ENCODE results near the gene NEFH.
A peak's percentile ranks its signal among the peaks of the same experiment; 100 is the strongest.
"Not testable (repeated sequence)": the region's sequence is repeated elsewhere in the genome, so short reads cannot be mapped to it uniquely, and the experiment has no call there.

The NEFH gene

GRCh38 chr22:29463629-29464028 lies 16.4 kb upstream of the NEFH start:
- FAIRE-seq, result no peak

- no peak for FAIRE-seq
These were observed 15.4 kb upstream of the NEFH start for GRCh38 chr22:29464581-29464980.

DNA sequence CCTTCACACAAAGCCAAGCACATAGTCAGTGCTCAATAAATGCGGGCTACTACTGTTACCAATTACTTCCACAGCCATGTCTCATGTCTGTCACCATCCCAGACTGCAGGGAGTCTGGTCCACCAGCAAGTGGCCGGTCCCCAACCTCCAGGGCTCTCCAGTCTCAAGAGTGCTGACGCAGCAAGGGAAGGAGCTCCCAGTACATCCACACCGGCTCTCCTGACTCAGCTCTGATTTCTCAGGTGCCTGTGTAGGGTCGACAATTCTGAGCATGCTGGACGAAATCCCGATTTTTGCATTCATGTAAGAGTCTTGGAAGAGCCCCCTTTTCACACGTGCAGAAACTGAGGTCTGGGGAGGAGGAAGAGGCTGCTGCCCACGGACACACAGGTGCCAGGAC lies 10.3 kb upstream of the NEFH start:
- no peak for FAIRE-seq

DNA sequence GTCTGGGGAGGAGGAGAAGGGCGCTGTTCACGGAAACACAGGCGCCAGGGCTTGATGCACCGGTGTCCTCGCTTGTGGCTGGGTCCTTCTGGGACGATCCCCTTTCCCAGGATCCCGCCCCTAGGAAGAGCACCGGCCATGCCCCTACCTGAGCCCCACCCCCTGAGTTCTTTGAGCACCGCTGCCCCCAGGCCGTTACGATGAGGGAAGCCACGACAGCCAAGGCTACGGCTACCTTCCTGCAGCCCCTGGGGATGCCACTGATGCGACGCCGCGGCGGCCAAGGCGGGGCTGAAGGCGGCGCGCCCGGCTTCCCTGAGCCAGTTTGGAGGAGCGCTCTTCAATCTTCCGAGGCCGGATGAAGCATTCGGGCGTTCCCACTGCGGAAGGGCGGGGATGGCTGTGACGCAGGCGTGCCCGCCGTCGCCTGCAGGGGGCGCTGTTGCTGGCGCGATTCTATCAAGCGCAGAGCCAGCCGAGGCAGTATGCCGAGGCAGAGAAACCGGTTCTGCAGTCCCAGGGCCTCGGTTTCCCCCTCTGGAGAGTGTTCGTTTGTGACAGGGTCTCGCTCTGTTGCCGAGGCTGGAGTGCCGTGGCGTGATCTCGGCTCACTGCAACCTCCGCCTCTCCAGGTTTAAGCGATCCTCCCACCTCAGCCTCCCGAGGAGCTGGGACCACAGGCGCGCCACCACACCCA lies 9.7 kb upstream of the NEFH start:
- no peak for FAIRE-seq

GRCh38 chr22:29473001-29473400 lies 7.0 kb upstream of the NEFH start:
- FAIRE-seq, result no peak

- no peak for FAIRE-seq
These were observed 4.5 kb upstream of the NEFH start for GRCh38 chr22:29475550-29475949.

DNA sequence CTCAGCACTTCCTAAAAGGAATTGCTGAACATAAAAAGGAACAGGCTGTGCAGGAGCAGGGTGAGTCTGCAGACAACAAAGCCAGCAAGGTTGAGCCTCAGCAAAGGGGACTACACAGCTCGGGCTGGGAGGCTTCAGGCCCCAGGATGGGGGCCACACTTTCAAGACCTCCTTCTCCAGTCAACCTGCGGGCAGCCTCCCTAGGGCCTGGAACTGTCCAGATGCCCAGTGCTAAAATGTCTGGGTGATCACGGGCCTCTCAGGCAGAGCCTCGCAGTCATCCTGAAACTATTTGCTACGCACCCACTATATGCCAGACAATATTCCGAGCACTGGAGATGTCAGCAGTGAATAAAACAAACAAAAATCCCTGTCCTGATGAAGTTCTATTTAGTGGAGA lies 3.9 kb upstream of the NEFH start:
- no peak for FAIRE-seq

- no peak for FAIRE-seq
These were observed 2.2 kb upstream of the NEFH start for GRCh38 chr22:29477723-29478318.

GRCh38 chr22:29478326-29479276 lies 1.4 kb upstream of the NEFH start:
- no peak for FAIRE-seq

DNA sequence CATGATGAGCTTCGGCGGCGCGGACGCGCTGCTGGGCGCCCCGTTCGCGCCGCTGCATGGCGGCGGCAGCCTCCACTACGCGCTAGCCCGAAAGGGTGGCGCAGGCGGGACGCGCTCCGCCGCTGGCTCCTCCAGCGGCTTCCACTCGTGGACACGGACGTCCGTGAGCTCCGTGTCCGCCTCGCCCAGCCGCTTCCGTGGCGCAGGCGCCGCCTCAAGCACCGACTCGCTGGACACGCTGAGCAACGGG lies 169 bp downstream of the NEFH start:
- FAIRE-seq, result no peak

GRCh38 chr22:29480512-29481264 lies 670 bp downstream of the NEFH start:
- FAIRE-seq, result no peak

- FAIRE-seq, result no peak
These were observed 1.4 kb downstream of the NEFH start for GRCh38 chr22:29481265-29482000.

GRCh38 chr22:29482253-29482652 lies 2.2 kb downstream of the NEFH start:
- no peak for FAIRE-seq

GRCh38 chr22:29482726-29483125 lies 2.7 kb downstream of the NEFH start:
- FAIRE-seq, result no peak

- no peak for FAIRE-seq
These were observed 3.2 kb downstream of the NEFH start for GRCh38 chr22:29483254-29483653.

DNA sequence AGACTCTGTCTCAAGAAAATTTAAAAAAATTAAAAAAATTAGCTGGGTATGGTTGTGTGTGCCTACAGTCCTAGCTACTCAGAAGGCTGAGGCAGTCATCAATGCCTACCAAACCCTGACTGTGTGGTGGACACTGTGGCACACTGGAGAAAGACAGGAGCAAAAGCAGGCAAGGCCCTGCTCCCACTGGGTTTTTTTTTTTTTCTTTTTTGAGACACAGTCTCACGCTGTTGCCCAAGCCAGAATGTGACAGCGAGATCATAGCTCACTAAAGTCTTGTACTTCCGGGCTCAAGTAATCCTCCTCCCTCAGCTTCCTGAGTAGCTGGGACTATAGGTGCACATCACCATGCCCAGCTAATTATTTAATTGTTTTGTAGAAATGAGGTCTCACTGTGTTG lies 4.6 kb downstream of the NEFH start:
- no peak for FAIRE-seq

- no peak for FAIRE-seq
These were observed 5.4 kb downstream of the NEFH start for GRCh38 chr22:29485448-29485847.

GRCh38 chr22:29487426-29487986 lies 7.5 kb downstream of the NEFH start:
- FAIRE-seq, result no peak

GRCh38 chr22:29489127-29489780 lies 9.2 kb downstream of the NEFH start:
- FAIRE-seq, result not testable (repeated sequence)

DNA sequence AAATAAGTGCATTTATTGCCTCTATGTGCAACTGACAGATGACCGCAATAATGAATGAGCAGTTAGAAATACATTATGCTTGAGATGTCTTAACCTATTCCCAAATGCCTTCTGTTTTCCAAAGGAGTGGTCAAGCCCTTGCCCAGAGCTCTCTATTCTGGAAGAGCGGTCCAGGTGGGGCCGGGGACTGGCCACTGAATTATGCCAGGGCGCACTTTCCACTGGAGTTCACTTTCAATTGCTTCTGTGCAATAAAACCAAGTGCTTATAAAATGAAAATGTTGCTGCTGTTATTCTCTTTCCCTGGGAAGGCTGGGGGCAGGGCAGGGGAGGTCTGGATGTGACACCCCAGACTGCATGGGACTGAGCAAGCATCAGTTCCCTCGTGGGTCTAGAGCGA lies 11.0 kb downstream of the NEFH start:
- FAIRE-seq, result no peak

DNA sequence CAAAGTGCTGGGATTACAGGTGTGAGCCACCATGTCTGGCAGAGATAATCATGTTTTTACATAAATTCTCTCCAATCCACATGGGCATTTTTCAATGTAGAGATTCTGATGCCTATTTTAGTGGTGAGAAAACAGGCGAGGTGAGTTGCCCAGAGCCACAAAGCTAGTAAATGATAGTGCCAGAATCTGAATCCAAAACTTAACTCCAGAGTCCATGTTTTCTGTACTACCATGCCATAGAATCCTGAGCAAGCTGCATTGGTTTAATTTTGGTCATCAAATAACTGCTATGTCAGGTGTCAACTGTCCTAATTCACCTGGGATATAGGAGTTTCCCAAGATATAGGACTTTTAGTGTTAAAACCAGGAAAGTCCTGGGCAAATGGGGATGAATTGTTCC lies 13.6 kb downstream of the NEFH start:
- no peak for FAIRE-seq

GRCh38 chr22:29499852-29500251 lies 19.8 kb downstream of the NEFH start:
- peak; percentile 31 for FAIRE-seq
